GM12878 (cell line): ENCODE results near the gene MGME1. TPM values are rescaled to one million over a fixed set of nuclear protein-coding genes. Genes with fewer than 3 reads are reported as not detected.

Experiments used
- ATAC-seq: fragments of 200-7000 bp; cut with Tn5 transposase; 3 replicates; pipeline ENCODE4 v1.9.1; 2020; ENCODE audit warnings: mild to moderate bottlenecking, moderate library complexity
- BruUV-seq: library from RNA; stranded (reverse); fragments of 400-500 nt; replicated peaks from 2 replicates; lab custom pipeline; 2021; lab: Mats Ljungman, UMichigan
- CTCF ChIA-PET: fragments of 300-600 bp; sonication (Branson Sonifier 250); formaldehyde crosslinking; extraction: SDS; loops from one replicate; lab custom pipeline; 2021; ENCODE audit warnings: inconsistent platforms; lab: Yijun Ruan, JAX
- POLR2A ChIA-PET: fragments of 350-600 bp; formaldehyde crosslinking; extraction: SDS; loops from one replicate; lab custom pipeline; 2021; ENCODE audit warnings: inconsistent platforms; lab: Charles Lee
- RAD21 ChIA-PET: fragments of 300-600 bp; sonication (Branson Sonifier 250); formaldehyde crosslinking; loops from one replicate; lab custom pipeline; 2023; ENCODE audit warnings: antibody characterized with exemption; ENCODE audit not compliant: unreplicated experiment; lab: Charles Lee
- SMC1A ChIA-PET: fragments of 300-600 bp; sonication (Branson Sonifier 250); formaldehyde crosslinking; loops from one replicate; lab custom pipeline; 2023; ENCODE audit not compliant: unreplicated experiment, uncharacterized antibody; lab: Charles Lee
- DNase-seq: peaks from one replicate; pipeline ENCODE4 v3.0.0-alpha.2; 2011; ENCODE audit warnings: low read depth, low spot score
- FAIRE-seq: peaks from 3 replicates; lab custom pipeline; 2011; peaks lifted over from hg19 to GRCh38; lab: Jason Lieb, UNC
- H2AFZ ChIP-seq: 2 replicates; pipeline ENCODE4 v1.6.0; 2011; ENCODE audit warnings: low read depth, low read length, control low read depth; ENCODE audit not compliant: control insufficient read depth
- H3K27ac ChIP-seq: 2 replicates; pipeline ENCODE4 v1.5.1; 2011; ENCODE audit warnings: control low read depth; ENCODE audit not compliant: control insufficient read depth, insufficient read depth
- H3K27me3 ChIP-seq, 2 experiments: replicated peaks in 1 of 2; 2 replicates each; pipeline versions ENCODE4 v1.6.0 to v1.6.1; 2011; ENCODE audit warnings: low read length in 1 of 2; ENCODE audit not compliant: control insufficient read depth in 2 of 2, insufficient read depth in 2 of 2
- H3K36me3 ChIP-seq, 2 experiments: 2 replicates each; pipeline ENCODE4 v1.5.1; 2011; ENCODE audit warnings: low read length in 1 of 2; ENCODE audit not compliant: control insufficient read depth in 2 of 2, insufficient read depth in 2 of 2
- H3K4me1 ChIP-seq: 2 replicates; pipeline ENCODE4 v1.6.1; 2011; ENCODE audit warnings: mild to moderate bottlenecking, low read length, moderate library complexity, mixed read lengths; ENCODE audit not compliant: control insufficient read depth, insufficient read depth
- H3K4me2 ChIP-seq: 2 replicates; pipeline ENCODE4 v1.6.0; 2011; ENCODE audit warnings: control low read depth; ENCODE audit not compliant: control insufficient read depth, insufficient read depth
- H3K4me3 ChIP-seq: fragments of 200-600 bp; sonication (generic); 2 replicates; pipeline ENCODE4 v1.5.1; 2016
- H3K79me2 ChIP-seq: 2 replicates; pipeline ENCODE4 v1.6.0; 2011; ENCODE audit warnings: low read length; ENCODE audit not compliant: control insufficient read depth, insufficient read depth
- H3K9ac ChIP-seq: 2 replicates; pipeline ENCODE4 v1.8.0; 2011; ENCODE audit warnings: low read length, control low read depth, mixed read lengths; ENCODE audit not compliant: control insufficient read depth, insufficient read depth
- H3K9me3 ChIP-seq: replicated peaks from 3 replicates; pipeline ENCODE4 v1.5.1; 2011; ENCODE audit warnings: mild to moderate bottlenecking, low read length; ENCODE audit not compliant: control insufficient read depth, insufficient read depth
- H4K20me1 ChIP-seq: 2 replicates; pipeline ENCODE4 v1.6.0; 2011; ENCODE audit not compliant: control insufficient read depth, insufficient read depth
- CHD4 ChIP-seq: fragments of 200-600 bp; sonication (generic); IDR thresholded peaks from 2 replicates; pipeline ENCODE4 v1.6.1; 2016; ENCODE audit warnings: mild to moderate bottlenecking
- EP300 ChIP-seq, 2 experiments: fragments of 150-350 bp in 1 of 2; IDR thresholded peaks; 2 replicates each; pipeline ENCODE4 v1.6.1; 2011 to 2012; ENCODE audit warnings: low read depth in 2 of 2, low read length in 2 of 2, borderline replicate concordance in 1 of 2, improper control_type of control experiment in 1 of 2, inconsistent platforms in 1 of 2; ENCODE audit not compliant: control insufficient read depth in 1 of 2
- ESRRA ChIP-seq: IDR thresholded peaks from 2 replicates; pipeline ENCODE4 v1.6.1; 2012; ENCODE audit warnings: mild to moderate bottlenecking, low read length, improper control_type of control experiment
- FOS ChIP-seq: IDR thresholded peaks from 3 replicates; pipeline ENCODE4 v1.6.1; 2011; ENCODE audit warnings: borderline replicate concordance; ENCODE audit not compliant: insufficient read length; ENCODE audit errors: extremely low read depth
- HDAC2 ChIP-seq: fragments of 200-600 bp; sonication (generic); IDR thresholded peaks from 2 replicates; pipeline ENCODE4 v1.6.1; 2017
- MAX ChIP-seq: IDR thresholded peaks from 2 replicates; pipeline ENCODE4 v1.6.1; 2012; ENCODE audit warnings: low read depth, low read length, improper control_type of control experiment
- MXI1 ChIP-seq: fragments of 150-350 bp; IDR thresholded peaks from 2 replicates; pipeline ENCODE4 v1.6.1; 2011; ENCODE audit warnings: low read depth, mild to moderate bottlenecking, inconsistent platforms, low read length, improper control_type of control experiment
- PKNOX1 ChIP-seq: fragments of 450-650 bp; IDR thresholded peaks from 2 replicates; pipeline ENCODE4 v1.6.1; 2016; ENCODE audit warnings: mild to moderate bottlenecking
- POLR2A ChIP-seq: IDR thresholded peaks from 2 replicates; pipeline ENCODE4 v1.6.1; 2011; ENCODE audit warnings: low read depth, mild to moderate bottlenecking, low read length
- SIX5 ChIP-seq: IDR thresholded peaks from 2 replicates; pipeline ENCODE4 v1.6.1; 2011; ENCODE audit warnings: mild to moderate bottlenecking, low read depth, low read length, moderate library complexity; ENCODE audit not compliant: severe bottlenecking
- SMAD5 ChIP-seq: IDR thresholded peaks from 2 replicates; pipeline ENCODE4 v1.6.1; 2016; ENCODE audit warnings: antibody characterized with exemption, low read depth
- SMC3 ChIP-seq: IDR thresholded peaks from 2 replicates; pipeline ENCODE4 v1.6.1; 2011; ENCODE audit warnings: low read length, improper control_type of control experiment, borderline replicate concordance
- SPI1 ChIP-seq: IDR thresholded peaks from 2 replicates; pipeline ENCODE4 v1.6.1; 2011; ENCODE audit warnings: low read depth, mild to moderate bottlenecking, low read length, moderate library complexity, borderline replicate concordance; ENCODE audit not compliant: insufficient read depth
- STAT1 ChIP-seq: fragments of 450-650 bp; conservative IDR thresholded peaks from 2 replicates; pipeline ENCODE4 v1.6.1; 2014; ENCODE audit warnings: antibody characterized with exemption, mild to moderate bottlenecking
- SUZ12 ChIP-seq: fragments of 200-600 bp; sonication (generic); IDR thresholded peaks from one replicate; pipeline ENCODE4 v1.6.1; 2018; ENCODE audit warnings: antibody characterized with exemption, mild to moderate bottlenecking; ENCODE audit not compliant: unreplicated experiment
- YY1 ChIP-seq: IDR thresholded peaks from 2 replicates; pipeline ENCODE4 v1.6.1; 2011; ENCODE audit warnings: low read depth, mild to moderate bottlenecking, low read length
- ZBTB33 ChIP-seq: fragments of 450-650 bp; IDR thresholded peaks from 2 replicates; pipeline ENCODE4 v1.6.1; 2017; ENCODE audit warnings: mild to moderate bottlenecking
- ZBTB4 ChIP-seq: fragments of 450-650 bp; formaldehyde crosslinking; IDR thresholded peaks from 2 replicates; pipeline ENCODE4 v1.4.0; 2022; ENCODE audit warnings: mild to moderate bottlenecking, moderate library complexity
- ZNF217 ChIP-seq: fragments of 450-650 bp; IDR thresholded peaks from 2 replicates; pipeline ENCODE4 v1.6.1; 2017; ENCODE audit warnings: antibody characterized with exemption, mild to moderate bottlenecking
- WGBS: methylation state at CpG from one replicate; pipeline ENCODE4 v1.1.6; 2016; ENCODE audit warnings: low lambda C conversion rate; ENCODE audit not compliant: insufficient replicate concordance, insufficient coverage; ENCODE audit errors: missing lambda C conversion rate; 5-methylcytosine and 5-hydroxymethylcytosine counted together
- in situ Hi-C: fragments of 300-500 bp; cut with MboI; formaldehyde crosslinking; loops from 9 replicates; pipeline ENCODE4 v1.14.3; 2018; ENCODE audit warnings: mixed read lengths
- intact Hi-C: fragments of 100-400 bp; cut with micrococcal nuclease; formaldehyde crosslinking; loops from one replicate; pipeline ENCODE4 v1.14.2; 2022; ENCODE audit not compliant: unreplicated experiment
- polyA plus RNA-seq, 11 experiments: library from polyadenylated mRNA; depleted of rRNA in 4 of 11; unstranded in 6 of 11; stranded (reverse) in 5 of 11; fragments of >200 nt; fragmentation: Nextera tagmentation in 4 of 11; fragmentation: Illumina TruSeq in 1 of 11; extraction: Ambion mirVana in 4 of 11; extraction: Trizol in 1 of 11; gene quantifications; 1 replicate in 1 of 11; 2 replicates in 10 of 11; pipeline versions ENCODE4 v1.2.1 to v1.2.3, GENCODE V29; 2011 to 2016; ENCODE audit warnings: inconsistent platforms in 2 of 11, missing spikeins in 2 of 11, low read depth in 1 of 11
- total RNA-seq, 4 experiments: library from RNA; depleted of rRNA in 3 of 4; stranded (reverse); fragments of >200 nt in 3 of 4; fragmentation: Illumina TruSeq in 1 of 4; extraction: Trizol in 1 of 4; gene quantifications; 2 replicates each; pipeline versions ENCODE4 v1.2.1 to v1.2.3, GENCODE V29; 2013 to 2021

The MGME1 gene
- total and polyA plus RNA-seq, 10 of the 15 experiments (the other 5 are each of a cell fraction or from before 2014, with no cell fraction given): 13.4 to 44.8 (median 30.6) TPM

GRCh38 chr20:18031050-18031449 is 62.2 kb downstream of the MGME1 start:
- Histone ChIP-seq H3K27ac (no peak overlapping the region), H3K79me2 (no peaks in the 10 kb centered on the region), H3K4me2 (no peak overlapping the region), H3K4me1 (no peaks in the 10 kb centered on the region), H3K9me3 (no peaks in the 10 kb centered on the region), H2AFZ (no peak overlapping the region), H3K9ac (no peak overlapping the region), H3K27me3 (no peaks in the 10 kb centered on the region; a peak in 2 of 4 replicates), H3K4me3 (no peak overlapping the region), H3K36me3 (no peaks in the 10 kb centered on the region), H4K20me1 (no peaks in the 10 kb centered on the region)
- in situ Hi-C loops (no loop called here), intact Hi-C loops (no loop called here)
- BruUV-seq: no TSS peak
- FAIRE-seq (no peak), DNase-seq (no peak), ATAC-seq (no peak)
- POLR2A ChIA-PET: no interaction called here
- WGBS: 69% methylated on average over 15 of the region's 15 CpGs
- CTCF ChIA-PET: interaction anchor here (0.5 kb wide), 1 partner anchor 247 kb away, joined by 3 read pairs; no protein-coding TSS in a partner anchor
- RAD21 ChIA-PET: no interaction called here
- SMC1A ChIA-PET: no interaction called here
- TF ChIP-seq SUZ12 (no peak), SMAD5 (no peak), MXI1 (no peak), EP300 (IDR thresholded peaks at IDR 0.05; ENCODE audit: borderline replicate concordance in 1 of 2, control insufficient read depth in 1 of 2, low read depth in 2 of 2, low read length in 2 of 2) (no peak), YY1 (no peak), SPI1 (no peak), STAT1 (no peak), FOS (no peak), ESRRA (no peak), ZBTB33 (no peak), ZBTB4 (CRISPR knock-in tag) (no peak), ZNF217 (no peak), CHD4 (no peak), MAX (no peak), POLR2A (no peak), HDAC2 (no peak), SMC3 (no peak), SIX5 (no peak), PKNOX1 (no peak)
